ENCODE results near the gene ELOVL6.

- TF ChIP-seq, protein P1, sequence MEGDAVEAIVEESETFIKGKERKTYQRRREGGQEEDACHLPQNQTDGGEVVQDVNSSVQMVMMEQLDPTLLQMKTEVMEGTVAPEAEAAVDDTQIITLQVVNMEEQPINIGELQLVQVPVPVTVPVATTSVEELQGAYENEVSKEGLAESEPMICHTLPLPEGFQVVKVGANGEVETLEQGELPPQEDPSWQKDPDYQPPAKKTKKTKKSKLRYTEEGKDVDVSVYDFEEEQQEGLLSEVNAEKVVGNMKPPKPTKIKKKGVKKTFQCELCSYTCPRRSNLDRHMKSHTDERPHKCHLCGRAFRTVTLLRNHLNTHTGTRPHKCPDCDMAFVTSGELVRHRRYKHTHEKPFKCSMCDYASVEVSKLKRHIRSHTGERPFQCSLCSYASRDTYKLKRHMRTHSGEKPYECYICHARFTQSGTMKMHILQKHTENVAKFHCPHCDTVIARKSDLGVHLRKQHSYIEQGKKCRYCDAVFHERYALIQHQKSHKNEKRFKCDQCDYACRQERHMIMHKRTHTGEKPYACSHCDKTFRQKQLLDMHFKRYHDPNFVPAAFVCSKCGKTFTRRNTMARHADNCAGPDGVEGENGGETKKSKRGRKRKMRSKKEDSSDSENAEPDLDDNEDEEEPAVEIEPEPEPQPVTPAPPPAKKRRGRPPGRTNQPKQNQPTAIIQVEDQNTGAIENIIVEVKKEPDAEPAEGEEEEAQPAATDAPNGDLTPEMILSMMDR (IDR thresholded peaks at IDR 0.05): no peak
- no peak for TF ChIP-seq POLR2A (IDR thresholded peaks at IDR 0.05)
Observed at GRCh38 chr4:110245577-110245976, 47.2 kb upstream of the ELOVL6 start.
